K562 (cell line): ENCODE measurements around the gene HRC. TPM values are rescaled to one million over a fixed set of nuclear protein-coding genes. Genes with fewer than 3 reads are reported as not detected.

Experiments used
- BRD9 ChIP-seq: fragments of 450-650 bp; IDR thresholded peaks from 2 replicates; pipeline ENCODE4 v1.6.1; 2018; ENCODE audit warnings: low read depth; ENCODE audit not compliant: partially characterized antibody
- CCAR2 ChIP-seq: fragments of 200-400 bp; formaldehyde crosslinking; IDR thresholded peaks from 2 replicates; pipeline ENCODE4 v1.6.1; 2017; ENCODE audit warnings: mild to moderate bottlenecking, low read depth, low read length
- ELF4 ChIP-seq: fragments of 450-650 bp; formaldehyde crosslinking; IDR thresholded peaks from 2 replicates; pipeline ENCODE4 v1.4.0; 2022; ENCODE audit warnings: missing genetic modification characterization
- ETV5 ChIP-seq: sonication (generic); formaldehyde crosslinking; IDR thresholded peaks from 2 replicates; pipeline ENCODE4 v1.4.0; 2020; ENCODE audit warnings: low read depth, mild to moderate bottlenecking, missing genetic modification reagents
- GABPB2 ChIP-seq: fragments of 250-450 bp; sonication (Bioruptor Pico); conservative IDR thresholded peaks from 2 replicates; pipeline ENCODE4 v1.5.1; 2021; ENCODE audit warnings: mild to moderate bottlenecking
- HEY1 ChIP-seq: fragments of 250-450 bp; sonication (Bioruptor Pico); IDR thresholded peaks from 2 replicates; pipeline ENCODE4 v1.5.0; 2020; ENCODE audit warnings: mild to moderate bottlenecking, moderate library complexity, borderline replicate concordance
- HNRNPH1 ChIP-seq: fragments of 200-400 bp; formaldehyde crosslinking; optimal IDR thresholded peaks from 2 replicates; pipeline ENCODE3; 2017; ENCODE audit warnings: low read depth, mild to moderate bottlenecking, low read length, moderate library complexity
- KAT8 ChIP-seq: fragments of 450-650 bp; IDR thresholded peaks from 2 replicates; pipeline ENCODE4 v1.6.1; 2016; ENCODE audit warnings: low read depth, mild to moderate bottlenecking
- KHSRP ChIP-seq: fragments of 450-650 bp; IDR thresholded peaks from 2 replicates; pipeline ENCODE4 v1.6.1; 2017
- L3MBTL2 ChIP-seq: fragments of 450-650 bp; IDR thresholded peaks from 2 replicates; pipeline ENCODE4 v1.6.1; 2016; ENCODE audit warnings: mild to moderate bottlenecking, moderate library complexity
- NBN ChIP-seq: fragments of 450-650 bp; IDR thresholded peaks from 2 replicates; pipeline ENCODE4 v1.6.1; 2016; ENCODE audit warnings: low read depth, mild to moderate bottlenecking
- NUFIP1 ChIP-seq: fragments of 450-650 bp; IDR thresholded peaks from 2 replicates; pipeline ENCODE4 v1.6.1; 2018; ENCODE audit not compliant: partially characterized antibody
- PHB ChIP-seq: fragments of 250-450 bp; sonication (Bioruptor Pico); IDR thresholded peaks from 2 replicates; pipeline ENCODE4 v1.5.0; 2021
- PTRF ChIP-seq: fragments of 450-650 bp; IDR thresholded peaks from 2 replicates; pipeline ENCODE4 v1.6.1; 2016; ENCODE audit warnings: mild to moderate bottlenecking, missing genetic modification characterization, missing compliant biosample characterization
- RBM34 ChIP-seq: fragments of 200-400 bp; formaldehyde crosslinking; IDR thresholded peaks from 2 replicates; pipeline ENCODE4 v1.6.1; 2018; ENCODE audit warnings: low read length, borderline replicate concordance; ENCODE audit not compliant: insufficient read depth
- RBM39 ChIP-seq: fragments of 200-400 bp; formaldehyde crosslinking; optimal IDR thresholded peaks from 2 replicates; pipeline ENCODE3; 2018; ENCODE audit warnings: low read depth, low read length
- SAFB2 ChIP-seq: fragments of 200-400 bp; formaldehyde crosslinking; IDR thresholded peaks from 2 replicates; pipeline ENCODE4 v1.6.1; 2018; ENCODE audit warnings: borderline replicate concordance, low read length, low read depth, moderate library complexity; ENCODE audit not compliant: severe bottlenecking
- SMAD3 ChIP-seq: fragments of 450-650 bp; formaldehyde crosslinking; conservative IDR thresholded peaks from 2 replicates; pipeline ENCODE4 v1.4.0; 2020; ENCODE audit warnings: mild to moderate bottlenecking
- SMAD4 ChIP-seq: fragments of 250-450 bp; sonication (Bioruptor Pico); conservative IDR thresholded peaks from 2 replicates; pipeline ENCODE4 v1.8.0; 2021; ENCODE audit warnings: inconsistent platforms, mild to moderate bottlenecking, moderate library complexity
- SMARCA5 ChIP-seq: fragments of 450-650 bp; IDR thresholded peaks from 2 replicates; pipeline ENCODE4 v1.6.1; 2016
- TFAM ChIP-seq: fragments of 250-450 bp; sonication (Bioruptor Pico); conservative IDR thresholded peaks from 2 replicates; pipeline ENCODE4 v1.5.0; 2021; ENCODE audit warnings: mild to moderate bottlenecking, moderate library complexity
- TRIM28 ChIP-seq: fragments of 450-650 bp; IDR thresholded peaks from 2 replicates; pipeline ENCODE4 v1.6.1; 2017
- ZBTB34 ChIP-seq: fragments of 250-450 bp; sonication (Bioruptor Pico); IDR thresholded peaks from 2 replicates; pipeline ENCODE4 v1.8.0; 2021; ENCODE audit warnings: mild to moderate bottlenecking, moderate library complexity
- ZC3H4 ChIP-seq: sonication (generic); formaldehyde crosslinking; IDR thresholded peaks from 2 replicates; pipeline ENCODE4 v1.9.0; 2021; ENCODE audit warnings: missing genetic modification reagents, borderline replicate concordance
- ZFP1 ChIP-seq: fragments of 450-650 bp; formaldehyde crosslinking; IDR thresholded peaks from 2 replicates; pipeline ENCODE4 v1.4.0; 2020; ENCODE audit warnings: mild to moderate bottlenecking, mixed read lengths
- ZHX1 ChIP-seq: fragments of 150-350 bp; conservative IDR thresholded peaks from 2 replicates; pipeline ENCODE4 v1.6.1; 2014; ENCODE audit warnings: low read length
- ZNF445 ChIP-seq: fragments of 250-450 bp; sonication (Bioruptor Pico); IDR thresholded peaks from 2 replicates; pipeline ENCODE4 v1.4.0; 2020; ENCODE audit warnings: low read depth, mild to moderate bottlenecking, moderate library complexity
- ZNF695 ChIP-seq: fragments of 450-650 bp; formaldehyde crosslinking; IDR thresholded peaks from 2 replicates; pipeline ENCODE4 v1.4.0; 2020; ENCODE audit warnings: mild to moderate bottlenecking, moderate library complexity
- polyA plus RNA-seq, 8 experiments: library from polyadenylated mRNA; depleted of rRNA in 4 of 8; stranded (reverse) in 5 of 8; unstranded in 3 of 8; fragments of >200 nt; fragmentation: Nextera tagmentation in 2 of 8; fragmentation: Illumina TruSeq in 1 of 8; extraction: Ambion mirVana in 2 of 8; extraction: Trizol in 1 of 8; gene quantifications; 2 replicates each; pipeline versions ENCODE4 v1.2.1 to v1.2.3, GENCODE V29; 2011 to 2014; ENCODE audit warnings: inconsistent platforms in 1 of 8, missing spikeins in 1 of 8
- total RNA-seq, 7 experiments: library from RNA; depleted of rRNA in 6 of 7; stranded (reverse); fragments of >200 nt in 6 of 7; fragmentation: Illumina TruSeq in 2 of 7; extraction: Trizol in 2 of 7; gene quantifications; 2 replicates each; pipeline versions ENCODE4 v1.2.1 to v1.2.3, GENCODE V29; 2011 to 2021; ENCODE audit warnings: low replicate concordance in 1 of 7

HRC gene
- total and polyA plus RNA-seq, 9 of the 15 experiments (the other 6 are each of a cell fraction or from before 2014, with no cell fraction given), result 0.66 to 18.7 (median 13.1) TPM

- 0 out of 2 replicates have a peak, but pooled peaks have one; percentile 26 for TF ChIP-seq TRIM28
- no peak for TF ChIP-seq RBM39
- TF ChIP-seq HEY1 (CRISPR knock-in tag), result no peak
- no peak for TF ChIP-seq ZHX1
- TF ChIP-seq SAFB2, result no peak
- TF ChIP-seq ETV5 (CRISPR knock-in tag), result peak; percentile 88
- TF ChIP-seq ZC3H4 (CRISPR knock-in tag), result no peak
- no peak for TF ChIP-seq ZBTB34 (CRISPR knock-in tag)
- no peak for TF ChIP-seq ZFP1 (CRISPR knock-in tag)
- no peak for TF ChIP-seq BRD9
- peak; percentile 91; the same call in 1 of the 2 replicates for TF ChIP-seq PHB (CRISPR knock-in tag)
- TF ChIP-seq GABPB2 (CRISPR knock-in tag), result no peak
- no peak for TF ChIP-seq CCAR2
- TF ChIP-seq SMARCA5, result no peak
- TF ChIP-seq ZNF445, result no peak
- no peak for TF ChIP-seq ELF4 (CRISPR knock-in tag)
- TF ChIP-seq KAT8, result no peak
- TF ChIP-seq HNRNPH1, result no peak
- no peak for TF ChIP-seq TFAM (CRISPR knock-in tag)
- 0 out of 2 replicates have a peak, but pooled peaks have one; percentile 49 for TF ChIP-seq RBM34
- TF ChIP-seq SMAD4 (CRISPR knock-in tag), result peak; percentile 93
- TF ChIP-seq PTRF, result no peak
- peak; percentile 81 for TF ChIP-seq NBN
- no peak for TF ChIP-seq NUFIP1
- no peak for TF ChIP-seq ZNF695 (CRISPR knock-in tag)
- no peak for TF ChIP-seq KHSRP
- peak; percentile 100 for TF ChIP-seq L3MBTL2
- no peak for TF ChIP-seq SMAD3 (CRISPR knock-in tag)
Observed at GRCh38 chr19:49118565-49119410, 36.4 kb downstream of the HRC start, which contains the start of gene C19orf73 (continued).
